Stimulated activated CD4-positive, alpha-beta T cell treated with anti-CD3 and anti-CD28 coated beads, TNF-alpha, amount 100 ng/mL, for 24 hours (primary cell): ENCODE data around the gene KCNH8.

Source experiments
- DNase-seq, 3 experiments: peaks; one replicate each; pipeline ENCODE4 v3.0.0-alpha.2; 2020; ENCODE audit warnings: low read depth in 3 of 3

KCNH8 gene

DNA sequence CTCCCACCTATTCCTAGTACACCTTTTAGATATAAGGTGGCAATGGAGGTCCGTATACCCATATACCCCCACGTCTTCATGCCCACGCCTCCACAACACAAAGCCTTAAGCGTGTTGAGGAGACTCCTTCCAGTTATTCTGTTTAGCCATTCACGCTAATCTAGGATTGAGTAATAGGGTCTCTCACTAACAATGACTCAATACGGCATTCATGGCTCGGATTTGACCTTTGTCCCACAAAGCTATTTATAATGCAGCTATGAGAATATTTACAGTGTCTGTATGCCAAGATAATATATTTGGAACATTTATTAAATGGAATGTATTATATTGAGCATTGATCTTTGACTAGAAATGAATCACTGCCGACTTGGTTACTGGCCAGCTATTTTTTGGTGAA is 215.8 kb downstream of the KCNH8 start:
- no peak for DNase-seq

GRCh38 chr3:19365471-19365870 is 217.2 kb downstream of the KCNH8 start:
- no peak for DNase-seq

DNA sequence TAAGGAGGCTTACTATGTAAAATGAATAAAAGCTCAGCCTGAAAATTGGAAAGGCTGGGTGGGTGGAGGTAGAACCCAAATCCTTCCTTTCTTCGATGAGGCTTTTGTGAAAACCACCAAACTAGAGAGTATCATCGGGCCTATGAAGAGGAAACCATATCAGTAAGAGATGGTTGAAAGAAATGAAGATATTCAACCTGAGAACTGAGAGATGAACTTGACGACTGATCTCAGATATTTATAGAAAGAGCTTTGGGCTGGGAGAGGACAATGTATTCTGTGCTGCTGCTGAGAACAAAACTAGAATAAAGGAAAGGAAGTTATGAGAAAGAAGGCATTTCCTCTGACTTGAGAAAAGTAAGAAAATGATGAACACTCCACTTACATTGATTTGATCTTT is 236.6 kb downstream of the KCNH8 start:
- no peak for DNase-seq

DNA sequence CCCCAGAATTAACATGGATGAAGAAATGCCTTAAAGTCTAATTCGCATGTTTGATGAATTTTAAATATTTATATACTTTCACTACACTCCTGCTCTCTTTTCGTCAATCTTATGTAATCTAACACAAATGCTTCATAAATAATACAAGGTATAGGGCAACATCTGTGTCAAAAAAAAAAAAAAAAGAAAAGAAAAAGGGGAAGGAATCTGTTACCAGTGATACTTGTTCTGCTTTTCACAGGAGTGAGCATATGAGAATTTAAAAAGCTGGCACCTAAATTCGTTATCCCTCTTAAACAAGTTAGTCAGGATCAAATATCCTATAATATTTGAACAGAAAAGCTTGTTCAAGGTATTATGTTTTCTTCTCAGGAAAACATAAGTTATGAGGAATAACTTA is 243.8 kb downstream of the KCNH8 start:
- no peak for DNase-seq

- no peak for DNase-seq
Measured at GRCh38 chr3:19394946-19395345, 246.6 kb downstream of the KCNH8 start.

- DNase-seq = no peak
Measured at GRCh38 chr3:19396726-19397125, 248.4 kb downstream of the KCNH8 start.

- DNase-seq = no peak
Measured at GRCh38 chr3:19399356-19399755, 251.0 kb downstream of the KCNH8 start.

GRCh38 chr3:19399836-19400235 is 251.5 kb downstream of the KCNH8 start:
- DNase-seq = no peak

DNA sequence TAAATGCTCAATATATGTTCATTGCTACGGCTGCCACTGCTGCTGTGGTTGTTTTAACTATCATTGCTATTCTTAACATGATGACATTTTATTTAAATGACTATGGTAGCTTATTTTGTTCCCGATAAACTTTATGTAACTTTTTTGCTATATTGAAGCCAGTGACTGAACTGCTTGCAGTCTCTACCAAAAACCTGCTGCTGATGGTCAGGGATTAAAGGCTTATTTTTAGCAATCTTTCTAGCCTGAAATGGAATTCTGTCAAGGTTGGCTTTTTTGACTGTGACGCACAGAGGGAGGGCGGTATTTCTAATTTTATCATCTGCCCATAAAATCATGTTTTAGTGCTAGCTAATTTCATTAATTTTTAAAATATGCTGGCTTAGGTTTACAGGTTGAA is 271.8 kb downstream of the KCNH8 start:
- DNase-seq = no peak

DNA sequence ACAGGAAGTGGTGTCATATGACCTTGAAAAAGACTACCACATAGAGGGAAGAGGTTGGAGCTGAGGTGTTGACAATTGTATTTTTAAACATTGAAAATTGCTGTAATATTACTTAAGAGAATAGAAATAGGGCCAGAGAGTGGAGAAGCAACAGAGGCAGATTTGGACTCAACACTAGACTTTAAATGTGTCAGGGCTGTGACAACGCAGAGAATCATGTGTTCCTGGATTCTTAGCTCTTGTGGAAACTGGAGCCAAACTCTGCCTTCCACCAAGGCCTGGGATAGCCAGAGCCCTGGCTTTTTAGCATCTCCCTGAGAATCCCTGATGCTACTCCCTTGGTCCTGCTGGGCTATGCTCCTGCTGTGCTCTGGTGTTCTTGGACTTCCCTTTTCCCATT is 277.5 kb downstream of the KCNH8 start:
- DNase-seq = no peak

GRCh38 chr3:19427422-19428149 is 279.3 kb downstream of the KCNH8 start:
- DNase-seq = no peak

- DNase-seq = no peak
Measured at GRCh38 chr3:19428729-19429128, 280.4 kb downstream of the KCNH8 start.

GRCh38 chr3:19432669-19433068 is 284.4 kb downstream of the KCNH8 start:
- no peak for DNase-seq

- no peak for DNase-seq
Measured at GRCh38 chr3:19436746-19437145, 288.4 kb downstream of the KCNH8 start.

GRCh38 chr3:19439944-19440343 is 291.6 kb downstream of the KCNH8 start:
- DNase-seq = no peak

DNA sequence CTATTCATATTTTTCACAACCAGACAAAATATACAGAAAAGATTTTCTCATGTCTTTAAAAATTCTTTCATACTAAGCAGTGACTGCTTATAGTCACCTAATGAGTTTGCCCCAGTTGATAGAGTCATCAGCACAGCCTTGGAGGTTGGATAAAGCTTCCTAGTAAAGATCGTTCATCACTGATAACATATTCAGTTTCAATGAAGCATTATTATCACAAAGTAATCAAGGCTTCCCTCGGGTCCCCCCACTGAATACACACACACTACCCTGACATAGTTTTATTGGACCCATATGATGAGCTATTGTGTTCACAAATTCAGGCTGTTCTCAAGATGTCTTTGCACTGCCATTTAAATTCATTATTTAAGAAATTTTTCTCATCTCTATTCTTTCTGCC is 297.8 kb downstream of the KCNH8 start:
- no peak for DNase-seq

DNA sequence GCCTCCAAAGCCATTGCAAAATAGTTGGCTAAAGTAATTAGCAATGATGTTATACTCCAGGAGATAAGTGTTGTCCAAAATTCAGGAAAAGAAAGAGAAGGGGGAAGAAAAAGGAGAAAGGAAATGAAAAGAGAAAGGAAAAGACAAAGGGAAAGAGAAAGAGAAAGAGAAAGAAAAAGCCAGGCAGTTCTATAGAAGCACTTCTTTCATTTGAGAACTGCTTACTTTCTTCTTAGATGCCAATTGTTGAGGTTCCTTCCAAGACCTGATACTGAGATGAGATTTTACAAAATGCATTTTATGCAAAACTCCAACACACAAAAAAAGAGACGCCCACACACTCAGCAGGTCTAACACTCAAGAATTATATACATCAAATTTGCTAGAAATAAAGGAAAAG is 298.4 kb downstream of the KCNH8 start:
- DNase-seq = no peak

- no peak for DNase-seq
Measured at GRCh38 chr3:19455546-19455945, 307.2 kb downstream of the KCNH8 start.

- no peak for DNase-seq
Measured at GRCh38 chr3:19456738-19457137, 308.4 kb downstream of the KCNH8 start.

- DNase-seq = no peak
Measured at GRCh38 chr3:19457449-19457848, 309.1 kb downstream of the KCNH8 start.

- no peak for DNase-seq
Measured at GRCh38 chr3:19467761-19468160, 319.5 kb downstream of the KCNH8 start.

DNA sequence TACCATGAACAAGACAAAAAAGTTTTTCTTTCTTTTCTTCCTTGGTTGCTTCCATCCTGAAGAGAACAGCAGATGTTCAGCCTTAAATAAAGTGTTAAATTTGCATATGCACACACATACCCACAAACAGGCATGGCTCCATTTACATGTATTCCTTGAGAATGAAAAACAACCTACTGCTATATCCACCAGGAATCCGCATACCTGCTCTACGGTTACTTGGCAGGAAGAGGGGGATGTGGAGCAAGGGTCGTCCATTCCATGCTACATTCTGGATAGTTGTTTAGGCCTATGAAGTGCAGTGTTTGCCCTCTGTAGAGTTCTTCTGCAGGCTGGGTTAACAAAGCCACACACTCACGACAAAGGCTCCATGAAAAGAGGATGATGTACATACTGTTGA is 322.8 kb downstream of the KCNH8 start:
- DNase-seq = no peak

GRCh38 chr3:19473971-19474580 is 325.8 kb downstream of the KCNH8 start:
- no peak for DNase-seq

GRCh38 chr3:19476281-19476680 is 328.0 kb downstream of the KCNH8 start:
- DNase-seq = no peak
